ENCODE data around the gene HOGA1. TPM values are rescaled to one million over a fixed set of nuclear protein-coding genes. Genes with fewer than 3 reads are reported as not detected.
"Not testable (repeated sequence)": the region's sequence is repeated elsewhere in the genome, so short reads cannot be mapped to it uniquely, and the experiment has no call there.

HOGA1 gene
- total RNA-seq, 1 donor from 2014 or later, result 1.6 TPM

- H3K4me1 ChIP-seq (ENCODE audit: control insufficient read depth in 3 of 3, insufficient read depth in 3 of 3, low read length in 3 of 3), result peaks cover 7 to 9% (median 7%) of the 10 kb centered on the region in 3 donors
- H3K27me3 ChIP-seq (ENCODE audit: control insufficient read depth in 3 of 3, insufficient read depth in 3 of 3, low read length in 3 of 3), result no peaks in the 10 kb centered on the region
- H3K27ac ChIP-seq (ENCODE audit: low read depth, low read length), result no peak overlapping the region
- H3K9me3 ChIP-seq (ENCODE audit: control insufficient read depth in 3 of 3, low read length in 3 of 3), result no peaks in the 10 kb centered on the region
- H3K36me3 ChIP-seq (ENCODE audit: control insufficient read depth in 3 of 3, insufficient read depth in 3 of 3, low read length in 3 of 3), result no peaks in the 10 kb centered on the region
- H3K9ac ChIP-seq (ENCODE audit: low read depth in 1 of 3, low read length in 3 of 3), result no peak overlapping the region
- no peak overlapping the region for H3K4me3 ChIP-seq (ENCODE audit: low read length in 3 of 3)
Observed at GRCh38 chr10:97629289-97629688, 45.1 kb downstream of the HOGA1 start.

- no peaks in the 10 kb centered on the region for H3K27me3 ChIP-seq (ENCODE audit: control insufficient read depth in 3 of 3, insufficient read depth in 3 of 3, low read length in 3 of 3)
- H3K4me3 ChIP-seq (ENCODE audit: low read length in 3 of 3), result no peak overlapping the region
- H3K36me3 ChIP-seq (ENCODE audit: control insufficient read depth in 3 of 3, insufficient read depth in 3 of 3, low read length in 3 of 3), result no peaks in the 10 kb centered on the region
- H3K9ac ChIP-seq (ENCODE audit: low read depth in 1 of 3, low read length in 3 of 3), result no peak overlapping the region
- no peaks in the 10 kb centered on the region for H3K9me3 ChIP-seq (ENCODE audit: control insufficient read depth in 3 of 3, low read length in 3 of 3)
- no peak overlapping the region for H3K27ac ChIP-seq (ENCODE audit: low read depth, low read length)
- peaks cover 7 to 9% (median 7%) of the 10 kb centered on the region in 3 donors for H3K4me1 ChIP-seq (ENCODE audit: control insufficient read depth in 3 of 3, insufficient read depth in 3 of 3, low read length in 3 of 3)
Observed at GRCh38 chr10:97631098-97631497, 46.9 kb downstream of the HOGA1 start.

GRCh38 chr10:97632949-97633884 is 49.0 kb downstream of the HOGA1 start, which contains the start of gene MORN4:
Gene MORN4, minus strand, starts transcription at chr10:97633500. Its CDS starts 13,847 bp downstream, at chr10:97619653.
- no peaks in the 10 kb centered on the region for H3K36me3 ChIP-seq (ENCODE audit: control insufficient read depth in 3 of 3, insufficient read depth in 3 of 3, low read length in 3 of 3)
- H3K9ac ChIP-seq (ENCODE audit: low read depth in 1 of 3, low read length in 3 of 3), result peak within 1 kb of the TSS; percentile 79 to 85 (median 79)
- no peaks in the 10 kb centered on the region for H3K27me3 ChIP-seq (ENCODE audit: control insufficient read depth in 3 of 3, insufficient read depth in 3 of 3, low read length in 3 of 3)
- no peaks in the 10 kb centered on the region for H3K9me3 ChIP-seq (ENCODE audit: control insufficient read depth in 3 of 3, low read length in 3 of 3)
- peak within 1 kb of the TSS; percentile 48 for H3K27ac ChIP-seq (ENCODE audit: low read depth, low read length)
- peak within 1 kb of the TSS; percentile 91 to 93 (median 92) for H3K4me3 ChIP-seq (ENCODE audit: low read length in 3 of 3)
- peaks cover 7 to 9% (median 7%) of the 10 kb centered on the region in 3 donors for H3K4me1 ChIP-seq (ENCODE audit: control insufficient read depth in 3 of 3, insufficient read depth in 3 of 3, low read length in 3 of 3)

- no peaks in the 10 kb centered on the region for H3K36me3 ChIP-seq (ENCODE audit: control insufficient read depth in 3 of 3, insufficient read depth in 3 of 3, low read length in 3 of 3)
- H3K27ac ChIP-seq (ENCODE audit: low read depth, low read length), result peak overlapping the region; percentile 48
- H3K4me1 ChIP-seq (ENCODE audit: control insufficient read depth in 3 of 3, insufficient read depth in 3 of 3, low read length in 3 of 3), result peaks cover 7 to 9% (median 7%) of the 10 kb centered on the region in 3 donors
- H3K4me3 ChIP-seq (ENCODE audit: low read length in 3 of 3), result peak overlapping the region; percentile 91 to 93 (median 92)
- peak overlapping the region; percentile 79 to 85 (median 79) for H3K9ac ChIP-seq (ENCODE audit: low read depth in 1 of 3, low read length in 3 of 3)
- H3K9me3 ChIP-seq (ENCODE audit: control insufficient read depth in 3 of 3, low read length in 3 of 3), result no peaks in the 10 kb centered on the region
- no peaks in the 10 kb centered on the region for H3K27me3 ChIP-seq (ENCODE audit: control insufficient read depth in 3 of 3, insufficient read depth in 3 of 3, low read length in 3 of 3)
Observed at GRCh38 chr10:97633921-97634320, 49.7 kb downstream of the HOGA1 start.

- no peak overlapping the region for H3K9ac ChIP-seq (ENCODE audit: low read depth in 1 of 3, low read length in 3 of 3)
- no peak overlapping the region for H3K27ac ChIP-seq (ENCODE audit: low read depth, low read length)
- H3K4me1 ChIP-seq (ENCODE audit: control insufficient read depth in 3 of 3, insufficient read depth in 3 of 3, low read length in 3 of 3), result peaks cover 7 to 9% (median 7%) of the 10 kb centered on the region in 3 donors
- H3K27me3 ChIP-seq (ENCODE audit: control insufficient read depth in 3 of 3, insufficient read depth in 3 of 3, low read length in 3 of 3), result no peaks in the 10 kb centered on the region
- H3K4me3 ChIP-seq (ENCODE audit: low read length in 3 of 3), result no peak overlapping the region
- H3K36me3 ChIP-seq (ENCODE audit: control insufficient read depth in 3 of 3, insufficient read depth in 3 of 3, low read length in 3 of 3), result no peaks in the 10 kb centered on the region
- no peaks in the 10 kb centered on the region for H3K9me3 ChIP-seq (ENCODE audit: control insufficient read depth in 3 of 3, low read length in 3 of 3)
Observed at GRCh38 chr10:97635577-97635976, 51.4 kb downstream of the HOGA1 start.

GRCh38 chr10:97639090-97639489 is 54.9 kb downstream of the HOGA1 start:
- not testable (repeated sequence) for H3K4me3 ChIP-seq (ENCODE audit: low read length in 3 of 3); H3K27me3 ChIP-seq (ENCODE audit: control insufficient read depth in 3 of 3, insufficient read depth in 3 of 3, low read length in 3 of 3); H3K27ac ChIP-seq (ENCODE audit: low read depth, low read length); H3K9me3 ChIP-seq (ENCODE audit: control insufficient read depth in 3 of 3, low read length in 3 of 3); H3K36me3 ChIP-seq (ENCODE audit: control insufficient read depth in 3 of 3, insufficient read depth in 3 of 3, low read length in 3 of 3); H3K9ac ChIP-seq (ENCODE audit: low read depth in 1 of 3, low read length in 3 of 3)
- H3K4me1 ChIP-seq (ENCODE audit: control insufficient read depth in 3 of 3, insufficient read depth in 3 of 3, low read length in 3 of 3), result peaks cover 10 to 16% (median 11%) of the 10 kb centered on the region in 3 donors

GRCh38 chr10:97640174-97640867 is 56.1 kb downstream of the HOGA1 start, which contains the start of gene PI4K2A:
Gene PI4K2A, plus strand, starts transcription at chr10:97640671. Its CDS starts 72 bp downstream, at chr10:97640743.
- Histone ChIP-seq H3K9me3 (ENCODE audit: control insufficient read depth in 3 of 3, low read length in 3 of 3) (no peaks in the 10 kb centered on the region), H3K27ac (ENCODE audit: low read depth, low read length) (peak within 1 kb of the TSS; percentile 82), H3K4me1 (ENCODE audit: control insufficient read depth in 3 of 3, insufficient read depth in 3 of 3, low read length in 3 of 3) (peaks cover 10 to 16% (median 11%) of the 10 kb centered on the region in 3 donors), H3K36me3 (ENCODE audit: control insufficient read depth in 3 of 3, insufficient read depth in 3 of 3, low read length in 3 of 3) (peaks cover 7 to 9% (median 8%) of the 10 kb centered on the region in 3 donors), H3K9ac (ENCODE audit: low read depth in 1 of 3, low read length in 3 of 3) (peak within 1 kb of the TSS; percentile 84 to 86 (median 86)), H3K4me3 (ENCODE audit: low read length in 3 of 3) (peak within 1 kb of the TSS; percentile 76 to 89 (median 86)), H3K27me3 (ENCODE audit: control insufficient read depth in 3 of 3, insufficient read depth in 3 of 3, low read length in 3 of 3) (no peaks in the 10 kb centered on the region)

- peak overlapping the region; percentile 76 to 89 (median 86) for H3K4me3 ChIP-seq (ENCODE audit: low read length in 3 of 3)
- peak overlapping the region; percentile 84 to 86 (median 86) for H3K9ac ChIP-seq (ENCODE audit: low read depth in 1 of 3, low read length in 3 of 3)
- H3K27me3 ChIP-seq (ENCODE audit: control insufficient read depth in 3 of 3, insufficient read depth in 3 of 3, low read length in 3 of 3), result no peaks in the 10 kb centered on the region
- no peaks in the 10 kb centered on the region for H3K9me3 ChIP-seq (ENCODE audit: control insufficient read depth in 3 of 3, low read length in 3 of 3)
- H3K27ac ChIP-seq (ENCODE audit: low read depth, low read length), result peak overlapping the region; percentile 82
- peaks cover 7 to 9% (median 8%) of the 10 kb centered on the region in 3 donors for H3K36me3 ChIP-seq (ENCODE audit: control insufficient read depth in 3 of 3, insufficient read depth in 3 of 3, low read length in 3 of 3)
- peaks cover 10 to 16% (median 11%) of the 10 kb centered on the region in 3 donors for H3K4me1 ChIP-seq (ENCODE audit: control insufficient read depth in 3 of 3, insufficient read depth in 3 of 3, low read length in 3 of 3)
Observed at GRCh38 chr10:97640868-97641811, 57.0 kb downstream of the HOGA1 start.

GRCh38 chr10:97642471-97643159 is 58.4 kb downstream of the HOGA1 start:
- H3K27ac ChIP-seq (ENCODE audit: low read depth, low read length); H3K27me3 ChIP-seq (ENCODE audit: control insufficient read depth in 3 of 3, insufficient read depth in 3 of 3, low read length in 3 of 3); H3K9me3 ChIP-seq (ENCODE audit: control insufficient read depth in 3 of 3, low read length in 3 of 3); H3K36me3 ChIP-seq (ENCODE audit: control insufficient read depth in 3 of 3, insufficient read depth in 3 of 3, low read length in 3 of 3); H3K4me3 ChIP-seq (ENCODE audit: low read length in 3 of 3); H3K9ac ChIP-seq (ENCODE audit: low read depth in 1 of 3, low read length in 3 of 3): not testable (repeated sequence)
- peaks cover 10 to 16% (median 11%) of the 10 kb centered on the region in 3 donors for H3K4me1 ChIP-seq (ENCODE audit: control insufficient read depth in 3 of 3, insufficient read depth in 3 of 3, low read length in 3 of 3)
